ENCODE results near the gene TRPV4.
"Not testable (repeated sequence)": the region's sequence is repeated elsewhere in the genome, so short reads cannot be mapped to it uniquely, and the experiment has no call there.

The TRPV4 gene

GRCh38 chr12:109861689-109862314 is 28.6 kb upstream of the TRPV4 start:
- FAIRE-seq = no peak
- no peak for DNase-seq (ENCODE audit: low spot score)

GRCh38 chr12:109860977-109861376 is 27.8 kb upstream of the TRPV4 start:
- no peak for FAIRE-seq
- DNase-seq (ENCODE audit: low spot score) = no peak

- DNase-seq (ENCODE audit: low spot score) = no peak
- no peak for FAIRE-seq
These were observed 25.6 kb upstream of the TRPV4 start for GRCh38 chr12:109858764-109859163.

GRCh38 chr12:109857715-109858114 is 24.5 kb upstream of the TRPV4 start:
- DNase-seq (ENCODE audit: low spot score) (no peak), FAIRE-seq (no peak)

- FAIRE-seq (no peak), DNase-seq (ENCODE audit: low spot score) (no peak)
These were observed 22.2 kb upstream of the TRPV4 start for GRCh38 chr12:109855377-109855776.

GRCh38 chr12:109850518-109850917 is 17.3 kb upstream of the TRPV4 start:
- FAIRE-seq; DNase-seq (ENCODE audit: low spot score): not testable (repeated sequence)

GRCh38 chr12:109847142-109847735 is 14.0 kb upstream of the TRPV4 start:
- no peak for FAIRE-seq
- no peak for DNase-seq (ENCODE audit: low spot score)

- no peak for DNase-seq (ENCODE audit: low spot score)
- no peak for FAIRE-seq
These were observed 12.6 kb upstream of the TRPV4 start for GRCh38 chr12:109845824-109846205.

GRCh38 chr12:109844983-109845823 is 12.0 kb upstream of the TRPV4 start:
- FAIRE-seq = no peak

GRCh38 chr12:109844091-109844490 is 10.9 kb upstream of the TRPV4 start:
- DNase-seq (ENCODE audit: low spot score) (no peak), FAIRE-seq (no peak)

More at GRCh38 chr12:109844983-109845823, 12.0 kb upstream of the TRPV4 start:
- peak; percentile 89 for DNase-seq (ENCODE audit: low spot score)

- no peak for DNase-seq (ENCODE audit: low spot score)
- no peak for FAIRE-seq
These were observed 8.8 kb upstream of the TRPV4 start for GRCh38 chr12:109842021-109842420.

- no peak for FAIRE-seq
- DNase-seq (ENCODE audit: low spot score) = no peak
These were observed 8.2 kb upstream of the TRPV4 start for GRCh38 chr12:109841356-109841755.

- FAIRE-seq (no peak), DNase-seq (ENCODE audit: low spot score) (peak; percentile 57)
These were observed 7.3 kb upstream of the TRPV4 start for GRCh38 chr12:109840305-109841074.

GRCh38 chr12:109839444-109839843 is 6.2 kb upstream of the TRPV4 start:
- FAIRE-seq = no peak

GRCh38 chr12:109836916-109837315 is 3.7 kb upstream of the TRPV4 start:
- FAIRE-seq = no peak

More at GRCh38 chr12:109839444-109839843, 6.2 kb upstream of the TRPV4 start:
- no peak for DNase-seq (ENCODE audit: low spot score)

GRCh38 chr12:109835827-109836226 is 2.6 kb upstream of the TRPV4 start:
- no peak for DNase-seq (ENCODE audit: low spot score)
- FAIRE-seq = no peak

More at GRCh38 chr12:109836916-109837315, 3.7 kb upstream of the TRPV4 start:
- no peak for DNase-seq (ENCODE audit: low spot score)

- DNase-seq (ENCODE audit: low spot score) (no peak), FAIRE-seq (no peak)
These were observed 474 bp downstream of the TRPV4 start for GRCh38 chr12:109832541-109833306.

- no peak for FAIRE-seq
- no peak for DNase-seq (ENCODE audit: low spot score)
These were observed 1.3 kb downstream of the TRPV4 start for GRCh38 chr12:109831929-109832328.

- FAIRE-seq (no peak), DNase-seq (ENCODE audit: low spot score) (no peak)
These were observed 1.8 kb downstream of the TRPV4 start for GRCh38 chr12:109831365-109831764.

- FAIRE-seq (no peak), DNase-seq (ENCODE audit: low spot score) (no peak)
These were observed 2.5 kb downstream of the TRPV4 start for GRCh38 chr12:109830718-109831117.

GRCh38 chr12:109830267-109830666 is 2.9 kb downstream of the TRPV4 start:
- FAIRE-seq (no peak), DNase-seq (ENCODE audit: low spot score) (no peak)

Measured in urothelium cell line (cell line).